Epithelial cell of proximal tubule (primary cell): ENCODE data around the gene SLC9C2. TPM values are rescaled to one million over a fixed set of nuclear protein-coding genes. Genes with fewer than 3 reads are reported as not detected.
"Not testable (repeated sequence)": the region's sequence is repeated elsewhere in the genome, so short reads cannot be mapped to it uniquely, and the experiment has no call there.

ENCODE experiments used
- DNase-seq: peaks from one replicate; pipeline ENCODE4 v3.0.0-alpha.2; 2011; ENCODE audit warnings: low read depth
- H3K4me3 ChIP-seq: 2 replicates; pipeline ENCODE4 v1.5.1; 2011; ENCODE audit warnings: low read depth, mild to moderate bottlenecking, low read length
- total RNA-seq: library from RNA; depleted of rRNA; stranded (reverse); fragments of >200 nt; gene quantifications from 2 replicates; pipeline ENCODE4 v1.2.3, GENCODE V29; 2015
- TF ChIP-seq, protein P1 (sequence below): conservative IDR thresholded peaks from 2 replicates; pipeline ENCODE4 v1.5.1; 2012; ENCODE audit warnings: low read depth, mild to moderate bottlenecking, low read length

SLC9C2 gene
- total RNA-seq, 1 donor from 2014 or later = not detected

DNA sequence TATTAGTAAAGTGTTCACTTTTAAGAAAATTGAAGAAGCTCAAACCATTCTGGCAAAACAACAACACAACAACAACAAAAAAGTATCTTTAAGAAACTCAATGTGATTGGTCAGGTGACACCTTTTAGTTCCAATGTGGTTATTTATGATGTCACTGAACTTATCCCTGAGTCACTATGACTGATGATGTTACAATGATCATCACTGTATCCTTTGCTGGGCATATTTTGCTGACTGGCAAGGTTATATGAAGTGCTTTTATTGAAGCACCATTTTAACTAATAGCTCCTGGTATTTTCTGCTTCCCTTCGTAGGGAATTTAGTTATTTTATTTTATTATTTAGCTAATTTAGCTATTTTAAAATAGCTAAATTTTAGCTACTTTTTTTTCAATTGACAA lies 32.2 kb upstream of the SLC9C2 start, which contains the start of gene TEX50:
TEX50 (plus strand) TSS at position 223 of the 400 bp plus-strand sequence. CDS start 184 bp downstream, outside the sequence.
- no peak within 1 kb of the TSS for H3K4me3 ChIP-seq
- no peak for DNase-seq
- TF ChIP-seq, protein P1, sequence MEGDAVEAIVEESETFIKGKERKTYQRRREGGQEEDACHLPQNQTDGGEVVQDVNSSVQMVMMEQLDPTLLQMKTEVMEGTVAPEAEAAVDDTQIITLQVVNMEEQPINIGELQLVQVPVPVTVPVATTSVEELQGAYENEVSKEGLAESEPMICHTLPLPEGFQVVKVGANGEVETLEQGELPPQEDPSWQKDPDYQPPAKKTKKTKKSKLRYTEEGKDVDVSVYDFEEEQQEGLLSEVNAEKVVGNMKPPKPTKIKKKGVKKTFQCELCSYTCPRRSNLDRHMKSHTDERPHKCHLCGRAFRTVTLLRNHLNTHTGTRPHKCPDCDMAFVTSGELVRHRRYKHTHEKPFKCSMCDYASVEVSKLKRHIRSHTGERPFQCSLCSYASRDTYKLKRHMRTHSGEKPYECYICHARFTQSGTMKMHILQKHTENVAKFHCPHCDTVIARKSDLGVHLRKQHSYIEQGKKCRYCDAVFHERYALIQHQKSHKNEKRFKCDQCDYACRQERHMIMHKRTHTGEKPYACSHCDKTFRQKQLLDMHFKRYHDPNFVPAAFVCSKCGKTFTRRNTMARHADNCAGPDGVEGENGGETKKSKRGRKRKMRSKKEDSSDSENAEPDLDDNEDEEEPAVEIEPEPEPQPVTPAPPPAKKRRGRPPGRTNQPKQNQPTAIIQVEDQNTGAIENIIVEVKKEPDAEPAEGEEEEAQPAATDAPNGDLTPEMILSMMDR = no peak

DNA sequence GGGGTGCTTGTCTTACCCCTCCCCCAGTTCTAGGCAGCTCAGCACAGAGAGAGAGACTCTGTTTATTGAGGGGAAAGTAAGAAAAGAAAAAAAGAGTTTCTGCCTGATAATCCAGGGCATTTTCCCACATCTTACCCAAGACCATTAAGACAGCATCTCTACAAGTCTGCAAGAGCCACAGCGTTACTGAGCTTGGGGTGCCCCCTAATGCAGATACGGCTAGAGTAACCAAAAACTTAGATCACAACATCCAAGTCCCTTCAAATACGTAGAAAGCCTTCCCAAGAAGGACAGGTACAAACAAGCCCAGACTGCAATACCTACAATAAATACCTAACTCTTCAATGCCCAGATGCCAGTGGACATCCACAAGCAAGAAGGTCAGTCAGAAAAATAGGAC lies 26.0 kb upstream of the SLC9C2 start:
- no peak for DNase-seq
- TF ChIP-seq, protein P1 = no peak
- no peak overlapping the region for H3K4me3 ChIP-seq

DNA sequence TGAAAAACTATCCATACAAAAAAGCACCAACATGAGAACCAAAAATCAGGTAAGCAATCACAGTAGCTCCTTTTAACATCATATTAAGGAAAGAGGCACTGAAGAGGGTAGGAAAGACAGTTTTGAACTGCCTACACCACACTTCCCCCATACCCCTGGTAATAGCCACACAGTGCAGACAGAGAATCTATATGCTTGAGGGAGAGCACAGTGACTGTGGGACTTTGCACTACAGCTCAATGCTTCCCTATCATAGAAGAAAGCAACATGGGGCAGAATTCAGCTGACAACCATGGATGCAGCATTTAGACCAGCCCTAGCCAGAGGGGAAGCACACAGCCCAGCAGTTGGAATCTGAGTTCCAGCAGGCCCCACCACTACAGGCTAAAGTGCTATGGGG lies 24.4 kb upstream of the SLC9C2 start:
- TF ChIP-seq, protein P1 = no peak
- no peak overlapping the region for H3K4me3 ChIP-seq
- DNase-seq = no peak

DNA sequence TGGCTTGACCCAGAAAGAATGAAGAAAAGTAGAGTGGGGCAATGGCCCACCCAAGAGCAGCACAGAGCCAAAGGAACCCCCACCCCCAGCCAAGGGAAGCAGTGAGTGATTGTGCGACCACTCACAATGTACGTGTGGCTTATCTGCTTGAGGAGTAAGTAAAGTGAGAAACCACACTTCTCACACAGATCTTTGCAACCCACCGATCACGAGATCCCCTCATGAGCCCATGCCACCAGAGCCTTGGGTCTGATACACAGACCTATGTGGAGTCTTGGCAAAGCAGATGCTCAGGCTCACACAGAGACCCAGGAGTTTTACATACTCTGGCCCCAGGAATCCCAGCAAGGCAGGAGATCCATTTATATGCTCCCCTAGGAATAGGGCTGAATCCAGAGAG lies 14.0 kb upstream of the SLC9C2 start:
- TF ChIP-seq, protein P1 = no peak
- no peak for DNase-seq
- H3K4me3 ChIP-seq = no peak overlapping the region

DNA sequence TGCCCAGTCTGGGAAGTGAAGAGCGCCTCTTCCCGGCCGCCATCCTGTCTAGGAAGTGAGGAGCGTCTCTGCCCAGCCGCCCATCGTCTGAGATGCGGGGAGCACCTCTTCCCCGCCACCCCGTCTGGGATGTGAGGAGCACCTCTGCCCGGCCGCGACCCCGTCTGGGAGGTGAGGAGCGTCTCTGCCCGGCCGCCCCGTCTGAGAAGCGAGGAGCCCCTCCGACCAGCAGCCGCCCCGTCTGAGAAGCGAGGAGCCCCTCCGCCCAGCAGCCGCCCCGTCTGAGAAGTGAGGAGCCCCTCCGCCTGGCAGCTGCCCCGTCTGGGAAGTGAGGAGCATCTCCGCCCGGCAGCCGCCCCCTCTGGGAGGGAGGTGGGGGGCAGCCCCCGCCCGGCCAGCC lies 10.2 kb upstream of the SLC9C2 start:
- not testable (repeated sequence) for DNase-seq, H3K4me3 ChIP-seq

DNA sequence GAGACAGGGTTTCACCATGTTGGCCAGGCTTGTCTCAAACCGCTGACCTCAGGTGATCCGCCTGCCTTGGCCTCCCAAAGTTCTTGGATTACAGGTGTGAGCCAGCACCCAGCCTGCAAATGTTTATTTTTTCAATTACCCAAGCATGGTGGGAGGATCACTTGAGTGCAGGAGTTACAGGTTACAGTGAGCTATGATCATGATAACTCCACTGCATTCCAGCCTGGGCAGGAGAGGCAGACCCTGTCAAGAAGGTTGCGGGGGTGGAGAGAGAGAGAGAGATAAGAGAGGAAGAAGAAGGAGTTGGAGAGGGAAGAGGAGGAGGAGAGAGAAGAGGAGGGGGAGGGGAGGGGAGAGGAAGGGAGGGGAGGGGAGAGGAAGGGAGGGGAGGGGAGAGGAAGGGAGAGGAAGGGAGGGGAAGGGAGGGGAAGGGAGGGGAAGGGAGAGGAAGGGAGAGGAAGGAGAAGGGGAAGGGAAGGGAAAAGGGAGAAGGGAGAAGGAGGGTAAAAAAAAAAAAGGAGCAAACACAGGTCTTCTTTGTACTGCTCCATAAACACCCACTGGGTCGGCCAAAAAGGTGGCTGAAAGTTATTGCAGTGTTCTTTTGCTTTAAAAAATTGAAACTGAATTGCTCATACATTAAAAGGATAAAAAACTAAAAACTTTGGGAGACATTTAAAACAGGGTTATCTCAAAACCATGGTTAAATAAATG lies 5.8 kb upstream of the SLC9C2 start:
- H3K4me3 ChIP-seq = no peak overlapping the region
- TF ChIP-seq, protein P1 = no peak

DNA sequence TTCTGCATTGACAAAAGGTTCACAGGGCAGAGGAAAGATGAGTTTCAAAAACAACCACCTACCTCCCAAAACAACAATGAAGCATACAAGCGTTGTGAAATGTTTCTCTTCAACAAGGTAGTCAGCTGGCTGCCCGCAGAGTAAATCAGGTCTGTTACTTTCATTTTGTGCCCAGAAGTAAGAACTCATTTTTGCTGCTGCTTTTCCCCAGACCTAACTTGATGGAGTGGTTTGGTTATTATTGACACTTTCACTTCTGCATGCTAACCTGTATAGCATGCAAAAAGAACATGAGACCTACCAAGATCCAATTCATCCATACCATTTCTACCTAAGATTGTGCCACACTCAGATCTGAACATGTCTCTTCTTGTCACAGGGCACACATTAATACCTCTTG lies 1.3 kb downstream of the SLC9C2 start:
- TF ChIP-seq, protein P1 = no peak
- no peak for DNase-seq
- no peak overlapping the region for H3K4me3 ChIP-seq

More for the DNA sequence above, 5.8 kb upstream of the SLC9C2 start:
- no peak for DNase-seq
